ENCODE results near the gene ZEB1. TPM values are rescaled to one million over a fixed set of nuclear protein-coding genes. Genes with fewer than 3 reads are reported as not detected.
A peak's percentile ranks its signal among the peaks of the same experiment; 100 is the strongest.

The ZEB1 gene
- total and polyA plus RNA-seq, 10 of the 15 experiments (the other 5 are each of a cell fraction or from before 2014, with no cell fraction given) = 10.4 to 35.6 (median 24.5) TPM

DNA sequence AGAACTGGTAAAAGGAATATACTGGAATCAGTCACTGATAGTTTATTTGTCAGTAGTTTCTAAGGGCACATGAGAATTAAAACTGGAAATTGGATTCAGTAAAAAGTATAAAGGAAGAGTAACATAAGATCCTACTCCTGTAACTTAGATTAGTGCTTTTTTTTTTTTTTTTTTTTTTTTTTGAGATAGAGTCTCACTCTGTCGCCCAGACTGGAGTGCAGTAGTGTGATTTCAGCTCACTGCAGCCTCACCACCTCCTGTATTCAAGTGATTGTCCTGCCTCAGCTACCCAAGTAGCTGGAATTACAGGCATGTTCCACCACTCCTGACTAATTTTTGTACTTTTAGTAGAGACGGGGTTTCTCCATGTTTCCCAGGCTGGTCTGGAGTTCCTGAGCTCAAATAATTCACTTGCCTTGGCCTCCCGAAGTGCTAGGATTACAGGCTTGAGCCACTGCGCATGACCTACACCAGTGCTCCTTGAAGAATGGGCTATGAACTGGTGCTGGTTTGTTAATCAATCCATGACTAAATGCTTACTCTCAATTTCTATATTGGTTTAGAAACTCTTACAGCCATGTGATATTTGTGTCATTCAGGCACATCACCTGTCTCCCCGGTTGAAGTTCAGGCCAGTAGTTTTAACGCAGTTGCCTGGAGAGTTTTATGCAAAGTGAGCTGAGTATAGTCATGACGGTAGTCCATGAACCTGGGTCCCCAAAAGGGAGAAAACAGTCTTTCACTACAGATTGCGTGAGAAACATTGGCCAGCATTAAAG is 65.0 kb downstream of the ZEB1 start:
- H3K27ac ChIP-seq (ENCODE audit: control insufficient read depth, insufficient read depth) = peak overlapping the region; percentile 97
- FAIRE-seq = peak; percentile 93
- no peaks in the 10 kb centered on the region for H4K20me1 ChIP-seq (ENCODE audit: control insufficient read depth, insufficient read depth)
- H3K79me2 ChIP-seq (ENCODE audit: control insufficient read depth, insufficient read depth, low read length) = peaks cover 67% of the 10 kb centered on the region
- H3K4me1 ChIP-seq (ENCODE audit: control insufficient read depth, insufficient read depth, low read length) = peaks cover 19% of the 10 kb centered on the region
- CTCF ChIA-PET = interaction anchor here (0.9 to 1.3 kb wide), 4 partner anchors 31 to 66 kb away, joined by 3 to 5 read pairs (median 4); no protein-coding TSS in a partner anchor
- peaks cover 2 to 7% of the 10 kb centered on the region in 2 experiments for H3K36me3 ChIP-seq (ENCODE audit: control insufficient read depth in 2 of 2, insufficient read depth in 2 of 2, low read length in 1 of 2)
- POLR2A ChIA-PET = interaction anchor here (0.6 to 3.2 kb wide), 9 partner anchors 10 to 288 kb away, joined by 3 to 10 read pairs (median 4); no protein-coding TSS in a partner anchor
- H3K9me3 ChIP-seq (replicated peaks; ENCODE audit: control insufficient read depth, insufficient read depth, low read length) = peaks cover 8% of the 10 kb centered on the region; the same call in 2 of the 3 replicates
- DNase-seq (ENCODE audit: low read depth, low spot score) = peak; percentile 93
- peak; percentile 94 for ATAC-seq
- peak overlapping the region; percentile 30; the same call in 1 of the 2 replicates for H2AFZ ChIP-seq (ENCODE audit: control insufficient read depth, low read depth, low read length)
- BruUV-seq (replicated peaks) = TSS peak; percentile 97
- H3K4me3 ChIP-seq = peak overlapping the region; percentile 49
- in situ Hi-C loops (cut with MboI) = no loop called here
- H3K4me2 ChIP-seq (ENCODE audit: control insufficient read depth, insufficient read depth) = peak overlapping the region; percentile 80
- no peaks in the 10 kb centered on the region for H3K27me3 ChIP-seq (replicated peaks in 1 of 2; ENCODE audit: control insufficient read depth in 2 of 2, insufficient read depth in 2 of 2, low read length in 1 of 2)
- peak overlapping the region; percentile 73 for H3K9ac ChIP-seq (ENCODE audit: control insufficient read depth, insufficient read depth, low read length)
- SMC1A ChIA-PET (ENCODE audit: uncharacterized antibody, unreplicated experiment) = interaction anchor here (0.5 to 2.3 kb wide), 16 partner anchors 9 to 683 kb away, joined by 3 to 15 read pairs (median 4); no protein-coding TSS in a partner anchor
- intact Hi-C loops (cut with micrococcal nuclease; ENCODE audit: unreplicated experiment) = loop anchor here (2.0 to 10.0 kb wide), 3 partner anchors 37 to 599 kb away; partner anchors contain the start of gene ZEB1
- RAD21 ChIA-PET (ENCODE audit: unreplicated experiment) = interaction anchor here (0.7 to 3.5 kb wide), 21 partner anchors 10 to 647 kb away, joined by 3 to 16 read pairs (median 4); partner anchors contain the start of gene ZNF438
- 5% methylated on average over 7 of the region's 8 CpGs for WGBS (ENCODE audit: insufficient coverage, insufficient replicate concordance, low lambda C conversion rate, missing lambda C conversion rate)
- no peak for TF ChIP-seq ELK1 (IDR thresholded peaks at IDR 0.05; ENCODE audit: low read depth, low read length)
- TF ChIP-seq, protein P1, sequence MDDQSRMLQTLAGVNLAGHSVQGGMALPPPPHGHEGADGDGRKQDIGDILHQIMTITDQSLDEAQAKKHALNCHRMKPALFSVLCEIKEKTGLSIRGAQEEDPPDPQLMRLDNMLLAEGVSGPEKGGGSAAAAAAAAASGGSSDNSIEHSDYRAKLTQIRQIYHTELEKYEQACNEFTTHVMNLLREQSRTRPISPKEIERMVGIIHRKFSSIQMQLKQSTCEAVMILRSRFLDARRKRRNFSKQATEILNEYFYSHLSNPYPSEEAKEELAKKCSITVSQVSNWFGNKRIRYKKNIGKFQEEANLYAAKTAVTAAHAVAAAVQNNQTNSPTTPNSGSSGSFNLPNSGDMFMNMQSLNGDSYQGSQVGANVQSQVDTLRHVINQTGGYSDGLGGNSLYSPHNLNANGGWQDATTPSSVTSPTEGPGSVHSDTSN (IDR thresholded peaks at IDR 0.05; ENCODE audit: insufficient replicate concordance, low read depth, low read length) = peak; percentile 63
- TF ChIP-seq CUX1 (IDR thresholded peaks at IDR 0.05; ENCODE audit: insufficient replicate concordance, low read depth, low read length) = peak; percentile 86
- TF ChIP-seq STAT3 (IDR thresholded peaks at IDR 0.05; ENCODE audit: low read depth, low read length) = no peak
- peak; percentile 49; the same call in 1 of the 2 replicates for TF ChIP-seq TAF1 (IDR thresholded peaks at IDR 0.05; ENCODE audit: borderline replicate concordance, low read depth, low read length)
- peak; percentile 88 for TF ChIP-seq EED (IDR thresholded peaks at IDR 0.05; ENCODE audit: low read depth)
- TF ChIP-seq CREB1 (IDR thresholded peaks at IDR 0.05; ENCODE audit: low read depth) = peak; percentile 86
- peak; percentile 92 for TF ChIP-seq RAD51 (IDR thresholded peaks at IDR 0.05)
- TF ChIP-seq, protein P2, sequence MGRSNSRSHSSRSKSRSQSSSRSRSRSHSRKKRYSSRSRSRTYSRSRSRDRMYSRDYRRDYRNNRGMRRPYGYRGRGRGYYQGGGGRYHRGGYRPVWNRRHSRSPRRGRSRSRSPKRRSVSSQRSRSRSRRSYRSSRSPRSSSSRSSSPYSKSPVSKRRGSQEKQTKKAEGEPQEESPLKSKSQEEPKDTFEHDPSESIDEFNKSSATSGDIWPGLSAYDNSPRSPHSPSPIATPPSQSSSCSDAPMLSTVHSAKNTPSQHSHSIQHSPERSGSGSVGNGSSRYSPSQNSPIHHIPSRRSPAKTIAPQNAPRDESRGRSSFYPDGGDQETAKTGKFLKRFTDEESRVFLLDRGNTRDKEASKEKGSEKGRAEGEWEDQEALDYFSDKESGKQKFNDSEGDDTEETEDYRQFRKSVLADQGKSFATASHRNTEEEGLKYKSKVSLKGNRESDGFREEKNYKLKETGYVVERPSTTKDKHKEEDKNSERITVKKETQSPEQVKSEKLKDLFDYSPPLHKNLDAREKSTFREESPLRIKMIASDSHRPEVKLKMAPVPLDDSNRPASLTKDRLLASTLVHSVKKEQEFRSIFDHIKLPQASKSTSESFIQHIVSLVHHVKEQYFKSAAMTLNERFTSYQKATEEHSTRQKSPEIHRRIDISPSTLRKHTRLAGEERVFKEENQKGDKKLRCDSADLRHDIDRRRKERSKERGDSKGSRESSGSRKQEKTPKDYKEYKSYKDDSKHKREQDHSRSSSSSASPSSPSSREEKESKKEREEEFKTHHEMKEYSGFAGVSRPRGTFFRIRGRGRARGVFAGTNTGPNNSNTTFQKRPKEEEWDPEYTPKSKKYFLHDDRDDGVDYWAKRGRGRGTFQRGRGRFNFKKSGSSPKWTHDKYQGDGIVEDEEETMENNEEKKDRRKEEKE (IDR thresholded peaks at IDR 0.05) = no peak
